ENCODE data around the gene EIF1AX.
"Not testable (repeated sequence)": the region's sequence is repeated elsewhere in the genome, so short reads cannot be mapped to it uniquely, and the experiment has no call there.

EIF1AX gene

DNA sequence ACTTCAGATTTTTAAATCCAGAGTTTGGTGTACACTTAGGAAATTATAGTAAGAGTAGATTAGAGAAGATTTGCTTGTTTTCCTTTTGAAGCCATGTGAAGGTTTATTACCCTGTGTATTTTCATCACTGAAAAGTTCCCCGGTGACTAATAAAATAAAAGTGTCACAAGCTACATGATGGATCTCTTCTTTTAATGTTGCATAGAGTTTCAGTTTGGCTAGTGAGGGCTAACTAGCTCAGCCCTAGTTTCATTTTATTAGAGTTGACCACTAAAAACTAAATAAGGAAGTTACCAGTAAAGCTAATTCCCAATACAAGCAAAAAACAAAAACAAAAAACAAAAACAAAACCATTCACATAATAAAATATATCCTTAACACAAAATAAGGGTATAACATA lies 14.8 kb downstream of the EIF1AX start:
- not testable (repeated sequence) for DNase-seq (ENCODE audit: low spot score)

DNA sequence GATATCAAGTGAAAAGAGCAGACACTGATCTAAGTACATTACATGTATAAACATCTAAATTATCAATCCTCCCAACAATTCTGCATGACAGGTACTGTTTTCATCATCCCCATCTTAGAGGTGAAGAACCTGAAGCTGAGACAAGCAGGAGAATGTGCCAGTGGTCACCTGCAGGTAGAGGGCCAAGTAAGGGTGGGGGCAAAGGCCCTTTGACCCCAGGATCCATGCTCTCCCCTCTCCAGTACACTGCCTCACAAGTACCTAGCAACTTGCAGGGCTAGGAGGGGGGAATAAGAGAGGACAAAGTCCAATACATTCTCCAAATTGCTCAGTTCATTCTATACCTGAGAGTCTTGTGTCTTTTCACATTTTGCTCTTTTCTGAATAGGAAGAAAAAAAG lies 16.7 kb downstream of the EIF1AX start:
- DNase-seq (ENCODE audit: low spot score): no peak

DNA sequence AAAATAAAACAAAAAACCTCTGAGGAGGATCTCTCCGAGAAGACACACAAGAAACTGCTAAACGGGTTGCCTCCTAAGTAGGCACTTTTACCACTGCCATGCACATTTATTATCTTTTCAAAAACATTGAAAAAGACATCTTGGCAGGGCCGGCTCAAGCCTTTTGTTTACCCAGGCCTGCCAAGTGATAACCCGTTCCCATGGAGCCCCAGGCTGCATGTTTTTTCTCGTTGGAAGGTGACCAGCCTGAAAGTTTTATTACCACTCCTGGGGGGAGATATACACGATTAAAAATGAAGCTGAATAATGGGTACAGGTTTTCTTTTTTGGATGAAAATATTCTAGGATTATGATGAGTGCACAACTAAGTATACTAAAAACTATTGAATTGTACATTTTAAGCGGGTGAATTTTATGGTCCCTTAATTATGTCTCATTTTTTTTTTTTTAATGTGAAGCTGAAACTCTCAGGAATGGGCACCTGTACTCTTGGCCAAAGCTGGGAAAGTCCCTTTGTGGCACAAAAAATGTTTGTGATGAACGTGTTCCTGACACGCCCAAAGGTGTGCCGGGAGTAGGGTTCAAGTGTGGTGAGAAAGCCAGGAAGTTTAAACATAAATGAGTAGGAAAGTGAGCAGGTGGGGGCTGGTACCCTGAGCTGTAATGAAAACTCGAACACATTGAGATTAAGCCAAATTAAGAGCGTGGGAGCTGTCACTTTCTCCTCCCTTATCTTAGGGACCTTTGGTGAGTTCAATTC lies 23.4 kb downstream of the EIF1AX start:
- no peak for DNase-seq (ENCODE audit: low spot score)

DNA sequence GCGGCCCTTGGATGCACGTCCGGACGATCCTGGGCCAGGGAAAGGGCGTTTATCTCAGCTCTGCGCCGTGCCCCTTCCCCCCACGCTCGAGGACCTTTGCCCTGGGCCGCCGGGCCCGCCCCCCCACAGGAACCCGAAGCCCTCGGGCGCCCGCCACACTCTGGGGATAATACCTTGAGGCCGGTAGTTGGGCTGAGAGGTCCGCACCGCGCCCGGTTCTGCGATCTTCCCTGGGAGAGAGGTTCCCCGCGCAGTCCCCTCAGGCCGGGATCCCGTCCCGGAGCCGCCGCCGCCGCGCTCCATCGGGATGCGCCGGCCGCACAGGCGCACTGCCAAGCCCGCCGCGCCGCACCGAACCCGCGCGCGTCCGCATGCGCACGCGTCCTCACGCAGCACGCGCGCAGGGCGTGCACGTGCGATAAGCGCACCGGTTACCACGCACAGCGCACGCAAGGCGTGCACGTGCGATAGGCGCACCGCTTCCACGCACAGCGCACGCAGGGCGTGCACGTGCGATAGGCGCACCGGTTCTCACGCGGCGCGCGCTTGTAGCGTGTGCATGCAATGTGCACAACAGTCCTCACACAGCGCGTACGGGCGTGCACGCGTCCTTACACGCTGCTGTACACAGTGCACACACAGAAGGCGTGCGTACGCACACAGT lies 24.9 kb downstream of the EIF1AX start, which contains the start of gene MAP7D2:
TSS of gene MAP7D2 (minus strand) at position 331 of the 664 bp plus-strand sequence. CDS start at position 303, 28 bp downstream.
- DNase-seq (ENCODE audit: low spot score): no peak

DNA sequence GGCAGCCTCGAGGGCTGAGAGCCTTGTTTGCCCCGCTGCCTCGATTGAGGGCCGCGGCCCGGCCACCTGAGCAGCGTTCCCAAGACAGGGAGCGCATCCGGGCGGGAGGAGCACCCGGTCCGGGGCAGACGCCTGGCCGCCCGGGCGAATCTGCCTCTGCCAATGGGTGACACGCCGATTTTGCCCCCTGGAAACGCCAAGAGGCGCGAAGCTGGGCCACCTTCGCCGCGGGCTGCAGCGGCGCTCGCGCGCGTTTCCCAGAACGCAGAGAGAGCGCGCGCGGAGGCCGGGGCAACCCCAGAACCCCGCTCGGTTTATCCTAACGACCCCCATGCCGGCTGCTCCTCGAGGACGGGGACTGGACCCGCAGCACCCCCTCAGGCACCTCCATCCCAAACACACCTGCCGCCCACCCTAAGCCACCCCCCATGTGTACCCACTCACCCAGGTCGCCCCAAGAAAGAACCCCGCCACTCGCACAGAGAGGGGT lies 25.5 kb downstream of the EIF1AX start:
- no peak for DNase-seq (ENCODE audit: low spot score)

DNA sequence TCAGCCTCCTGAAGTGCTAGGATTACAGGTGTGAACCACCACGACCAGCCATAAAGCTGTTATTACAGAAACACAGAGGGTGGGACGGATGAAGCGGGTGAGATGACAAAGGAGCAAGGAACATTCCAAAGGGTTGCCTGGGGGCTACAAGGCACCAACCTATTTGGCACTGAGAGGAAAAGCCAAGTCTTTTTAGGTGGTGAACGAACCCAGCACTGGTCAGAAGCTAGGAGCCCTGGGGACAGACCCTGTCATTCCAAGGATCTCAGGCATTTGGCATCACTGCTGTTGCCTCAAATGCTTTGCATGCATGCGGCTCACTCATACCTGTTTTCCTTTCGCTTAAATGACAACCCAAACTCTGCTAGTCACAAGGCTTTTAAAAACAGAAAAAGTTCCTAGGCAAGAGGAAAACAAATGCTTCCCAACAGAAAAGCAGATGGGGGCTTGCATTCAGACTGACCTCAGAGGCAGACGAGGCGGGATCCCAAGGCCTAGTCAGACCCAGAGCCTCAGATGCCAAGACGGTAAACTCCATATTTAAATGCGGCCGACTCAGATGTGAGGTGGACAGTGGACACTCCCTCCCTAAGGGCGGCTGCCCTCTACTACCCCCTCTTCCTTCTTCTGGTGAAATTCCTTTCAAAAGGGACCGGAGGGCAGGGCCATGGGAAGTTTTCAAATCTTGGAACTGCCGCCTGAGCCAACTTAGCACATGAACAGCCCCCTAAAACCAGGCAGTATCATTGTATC lies 29.4 kb downstream of the EIF1AX start:
- DNase-seq (ENCODE audit: low spot score): no peak

DNA sequence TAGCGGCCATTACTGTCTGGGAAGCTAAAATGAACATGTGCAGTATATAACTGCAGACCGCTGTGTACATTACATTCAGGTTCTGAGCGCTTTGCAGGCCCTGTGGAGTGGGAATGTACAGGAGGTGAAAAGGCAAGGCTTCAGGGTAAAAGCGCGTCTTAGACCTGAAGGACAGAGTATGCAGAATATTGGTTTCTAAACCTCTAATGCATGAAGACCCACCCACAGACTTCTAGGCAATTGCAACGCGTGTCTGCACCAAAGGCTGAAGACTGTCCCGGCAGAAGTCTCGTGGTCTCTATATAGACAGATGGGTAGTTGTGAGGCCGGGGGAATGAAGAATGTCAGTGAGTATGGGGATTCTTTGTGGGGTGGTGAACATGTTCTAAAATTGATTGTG lies 30.4 kb downstream of the EIF1AX start:
- DNase-seq (ENCODE audit: low spot score): no peak

DNA sequence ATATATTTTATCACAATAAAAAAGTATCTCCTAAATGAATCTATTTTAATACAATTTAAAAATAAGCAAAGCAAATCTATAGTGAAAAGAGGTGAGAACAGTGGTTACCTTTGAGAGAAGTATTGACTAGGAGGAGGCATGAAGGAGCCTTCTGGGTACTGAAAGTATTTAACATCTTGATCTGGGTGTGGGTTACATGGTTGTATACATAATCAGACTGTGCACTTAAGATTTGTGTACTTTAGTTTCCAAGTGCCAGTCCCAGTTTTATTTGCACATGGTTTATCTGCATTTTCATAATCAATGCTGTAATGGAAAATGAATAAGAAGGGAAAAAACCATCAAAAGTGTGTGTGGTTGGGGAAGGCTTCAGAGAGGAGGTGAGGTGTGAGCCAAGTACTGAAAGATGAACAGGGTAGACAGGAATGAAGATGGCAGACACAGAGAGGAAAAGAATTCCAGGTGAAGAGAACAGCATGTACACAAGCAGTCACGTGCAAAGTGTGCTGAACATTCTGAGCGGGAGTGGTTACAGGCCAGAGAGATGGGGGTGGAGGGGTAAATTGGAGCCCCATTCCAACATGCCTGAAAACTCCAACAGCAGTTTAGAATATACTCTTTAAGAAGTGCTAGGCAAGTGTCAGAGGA lies 39.6 kb downstream of the EIF1AX start:
- no peak for DNase-seq (ENCODE audit: low spot score)

DNA sequence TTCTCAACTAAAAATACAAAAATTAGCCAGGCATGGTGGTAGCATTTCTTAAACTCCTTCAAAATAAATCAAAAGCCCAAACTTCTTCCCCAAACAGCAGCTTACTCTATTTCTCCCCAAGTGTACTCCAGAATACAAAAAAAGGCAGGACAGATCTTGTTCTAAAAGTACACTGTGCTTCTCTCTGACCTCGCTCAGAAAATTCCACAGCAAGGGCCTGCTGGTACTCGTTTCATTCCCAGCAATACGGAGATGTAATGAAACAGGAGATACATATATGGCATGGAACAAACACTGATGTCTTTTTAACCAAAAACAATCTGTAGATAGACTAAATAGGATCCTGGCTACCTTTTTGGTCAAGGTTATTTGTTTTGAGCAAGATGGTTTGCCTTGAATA lies 50.1 kb downstream of the EIF1AX start:
- no peak for DNase-seq (ENCODE audit: low spot score)

DNA sequence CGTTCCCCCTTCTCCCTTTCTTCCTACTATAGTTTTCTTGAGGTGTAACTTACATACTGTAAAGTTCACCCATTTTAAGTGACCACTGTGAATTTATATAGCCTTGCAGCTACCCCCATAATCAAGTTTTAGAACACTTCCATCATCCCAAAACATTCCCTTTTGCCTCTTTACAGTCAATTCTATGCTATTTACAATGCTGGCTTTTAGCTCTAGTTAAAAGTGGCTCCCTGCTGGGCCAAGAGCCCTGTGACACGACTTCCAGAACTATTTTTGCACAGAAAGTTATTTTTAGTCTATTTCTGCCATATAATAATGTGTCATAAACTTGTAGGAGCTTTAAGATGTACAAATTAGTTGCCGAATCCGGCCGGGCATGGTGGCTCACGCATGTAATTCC lies 51.8 kb downstream of the EIF1AX start:
- no peak for DNase-seq (ENCODE audit: low spot score)

DNA sequence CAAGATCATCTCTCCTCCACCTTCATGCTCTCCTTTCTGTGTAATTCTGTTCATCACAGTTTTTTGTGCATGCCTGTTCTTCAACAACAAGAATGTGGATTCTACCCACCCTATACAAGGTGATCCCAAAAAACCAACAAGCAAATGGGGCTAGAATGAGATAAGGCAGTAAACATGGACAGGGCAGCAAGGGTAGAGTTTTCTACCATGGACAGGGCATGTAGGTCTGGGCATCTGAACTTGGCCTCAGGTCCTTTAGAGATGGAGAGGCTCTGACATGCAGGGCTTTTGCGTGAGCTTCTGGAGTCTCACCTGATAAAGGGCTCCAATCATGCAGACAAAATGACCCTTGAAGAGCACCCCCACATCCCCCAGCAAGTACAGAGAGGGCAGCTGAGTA lies 61.4 kb downstream of the EIF1AX start:
- no peak for DNase-seq (ENCODE audit: low spot score)
